ENCODE measurements around the gene MGAT3. TPM values are rescaled to one million over a fixed set of nuclear protein-coding genes. Genes with fewer than 3 reads are reported as not detected.

MGAT3 gene
- total RNA-seq, 1 donor from 2014 or later = 47.0 TPM

DNA sequence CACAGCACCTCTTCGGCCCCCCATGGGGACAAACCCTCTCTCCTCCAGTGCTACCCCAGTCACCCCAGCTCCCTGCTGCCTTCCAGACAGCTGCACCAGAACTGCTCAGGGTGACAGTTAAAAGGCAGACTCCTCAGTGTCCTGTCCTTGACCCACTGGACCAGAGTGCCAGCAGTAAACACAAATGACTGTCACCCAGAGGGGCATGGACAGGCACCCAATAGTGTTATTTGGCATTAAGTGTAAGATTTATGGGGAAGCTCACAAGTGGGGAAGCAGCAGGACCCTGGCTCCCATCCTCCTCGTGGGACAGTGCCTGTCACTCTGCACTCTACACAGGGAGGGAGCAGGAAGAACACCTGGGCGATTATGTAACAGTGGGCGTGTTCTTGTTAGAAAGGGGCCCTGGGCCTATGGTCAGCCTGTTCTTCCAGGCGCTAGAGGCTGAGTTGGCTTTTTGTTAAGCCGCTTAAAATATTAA, 70.7 kb downstream of the MGAT3 start:
- no peak for DNase-seq (ENCODE audit: extremely low spot score, unreplicated experiment)
- Mint-ChIP-seq H3K4me3 (peak overlapping the region; percentile 50), H3K9me3 (no peaks in the 10 kb centered on the region), H3K27me3 (no peaks in the 10 kb centered on the region), H3K4me1 (ENCODE audit: unreplicated experiment) (peaks cover 62% of the 10 kb centered on the region), H3K27ac (peak overlapping the region; percentile 88), H3K36me3 (peaks cover 18% of the 10 kb centered on the region)
- no peak for TF ChIP-seq CTCF (conservative IDR thresholded peaks at IDR 0.05)

DNA sequence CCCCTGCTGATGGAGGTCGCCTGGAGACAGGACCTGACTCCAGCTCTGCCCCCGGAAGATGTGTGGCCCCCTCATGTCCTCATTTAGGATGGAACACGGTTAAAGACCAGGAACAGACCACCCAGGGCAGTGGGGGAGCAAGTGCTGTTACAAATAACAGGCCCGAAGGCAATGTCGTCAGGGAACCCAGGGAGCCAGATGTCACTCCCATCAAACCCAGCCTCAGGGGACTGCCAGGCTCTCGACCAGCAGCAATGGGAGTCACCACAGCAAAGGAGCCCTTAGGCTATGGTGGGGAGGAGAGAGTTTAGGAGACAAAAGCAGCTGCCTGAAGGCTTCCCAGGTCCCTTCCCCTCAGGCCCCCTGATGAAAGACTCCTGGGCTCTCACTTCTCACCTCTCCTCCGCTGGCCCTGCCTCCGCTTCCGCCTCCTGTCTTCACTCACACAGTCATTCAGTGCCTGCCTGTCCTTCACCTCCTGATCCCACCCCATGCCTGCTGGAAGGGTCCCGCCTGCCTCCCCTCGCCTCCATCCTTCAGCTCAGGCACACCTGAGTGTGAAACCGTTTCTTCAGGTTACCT, 71.4 kb downstream of the MGAT3 start:
- peaks cover 60% of the 10 kb centered on the region for H3K4me1 Mint-ChIP-seq (ENCODE audit: unreplicated experiment)
- no peak for DNase-seq (ENCODE audit: extremely low spot score, unreplicated experiment)
- no peak for TF ChIP-seq CTCF (conservative IDR thresholded peaks at IDR 0.05)
- H3K9me3 Mint-ChIP-seq = no peaks in the 10 kb centered on the region
- H3K36me3 Mint-ChIP-seq = peaks cover 14% of the 10 kb centered on the region
- H3K4me3 Mint-ChIP-seq = peak overlapping the region; percentile 57
- peak overlapping the region; percentile 88 for H3K27ac Mint-ChIP-seq
- no peaks in the 10 kb centered on the region for H3K27me3 Mint-ChIP-seq

DNA sequence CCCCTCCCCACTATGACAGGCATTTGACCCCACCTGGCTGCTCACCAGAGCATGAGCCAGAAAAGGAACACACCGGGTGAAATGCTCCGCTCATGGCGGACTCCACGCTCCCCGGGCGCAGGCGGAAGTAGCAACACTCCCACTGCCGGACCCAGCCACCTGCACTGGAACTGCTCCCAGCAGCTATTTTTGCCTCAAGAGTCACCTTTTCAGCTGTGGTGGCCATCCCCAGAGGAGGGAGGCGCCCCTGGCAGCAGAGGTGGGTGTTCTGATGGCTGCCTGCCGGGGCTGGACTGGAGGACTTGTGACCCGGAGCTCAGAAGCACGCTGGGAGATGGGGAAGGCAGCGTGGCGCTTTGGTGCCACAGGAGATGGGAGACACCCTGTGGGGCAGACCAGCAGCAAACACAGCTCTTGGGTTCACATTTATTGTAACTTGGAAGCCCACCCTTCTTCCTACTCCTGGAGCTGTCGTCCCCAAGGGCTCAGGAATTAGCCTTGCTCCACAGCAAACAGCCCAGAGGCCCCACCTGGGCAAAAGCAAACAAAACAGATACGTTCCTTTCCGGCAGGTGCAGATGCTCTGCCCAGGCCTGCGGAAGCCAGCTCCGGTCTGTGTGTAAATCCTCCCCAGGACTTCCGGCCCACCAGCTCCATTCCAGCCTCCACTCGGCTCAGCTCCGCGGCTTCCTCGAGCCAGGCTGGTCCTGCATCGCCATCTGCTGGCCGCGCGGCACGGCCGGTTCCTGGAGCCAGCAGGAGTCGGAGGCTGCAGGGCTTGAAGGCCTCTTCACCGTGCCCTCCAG, 72.1 kb downstream of the MGAT3 start:
- Mint-ChIP-seq H3K4me1 (ENCODE audit: unreplicated experiment) (peaks cover 57% of the 10 kb centered on the region), H3K27ac (peak overlapping the region; percentile 80), H3K36me3 (peaks cover 10% of the 10 kb centered on the region), H3K9me3 (no peaks in the 10 kb centered on the region), H3K27me3 (no peaks in the 10 kb centered on the region), H3K4me3 (peak overlapping the region; percentile 98)
- peak; percentile 95 for TF ChIP-seq CTCF (conservative IDR thresholded peaks at IDR 0.05)
- peak; percentile 94 for DNase-seq (ENCODE audit: extremely low spot score, unreplicated experiment)

- peak; percentile 44 for TF ChIP-seq CTCF (conservative IDR thresholded peaks at IDR 0.05)
- peak overlapping the region; percentile 98 for H3K4me3 Mint-ChIP-seq
- peaks cover 9% of the 10 kb centered on the region for H3K36me3 Mint-ChIP-seq
These were observed 72.7 kb downstream of the MGAT3 start for GRCh38 chr22:39529487-39529851.

DNA sequence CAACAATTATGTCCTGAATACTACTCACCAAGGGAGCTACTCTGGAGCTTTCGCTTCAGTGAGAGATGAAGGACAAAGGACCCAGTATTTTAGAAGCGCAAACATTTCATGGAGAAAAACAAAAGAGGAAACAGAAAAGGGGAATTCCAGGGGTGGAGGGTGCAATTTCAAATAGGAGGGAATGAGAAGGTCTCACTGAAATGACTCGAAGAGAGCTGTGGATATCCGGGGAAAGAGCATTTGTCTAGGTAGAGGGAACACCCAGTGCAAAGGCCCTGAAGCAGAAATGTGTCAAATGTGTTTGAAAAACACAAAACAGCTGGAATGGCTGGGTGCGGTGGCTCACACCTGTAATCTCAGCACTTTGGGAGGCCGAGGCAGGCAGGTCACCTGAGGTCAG, 73.3 kb downstream of the MGAT3 start:
- H3K9me3 Mint-ChIP-seq = no peaks in the 10 kb centered on the region
- TF ChIP-seq CTCF (conservative IDR thresholded peaks at IDR 0.05) = no peak
- peak overlapping the region; percentile 80 for H3K27ac Mint-ChIP-seq
- no peak for DNase-seq (ENCODE audit: extremely low spot score, unreplicated experiment)
- peak overlapping the region; percentile 98 for H3K4me3 Mint-ChIP-seq
- H3K4me1 Mint-ChIP-seq (ENCODE audit: unreplicated experiment) = peaks cover 53% of the 10 kb centered on the region
- H3K27me3 Mint-ChIP-seq = no peaks in the 10 kb centered on the region
- peaks cover 5% of the 10 kb centered on the region for H3K36me3 Mint-ChIP-seq

More at GRCh38 chr22:39529487-39529851, 72.7 kb downstream of the MGAT3 start:
- no peak for DNase-seq (ENCODE audit: extremely low spot score, unreplicated experiment)
- peak overlapping the region; percentile 80 for H3K27ac Mint-ChIP-seq
- no peaks in the 10 kb centered on the region for H3K9me3 Mint-ChIP-seq
- H3K4me1 Mint-ChIP-seq (ENCODE audit: unreplicated experiment) = peaks cover 59% of the 10 kb centered on the region
- no peaks in the 10 kb centered on the region for H3K27me3 Mint-ChIP-seq

All from type B pancreatic cell (in vitro differentiated cells).